Raji (cell line): ENCODE results near the gene BCL2L12.

Experiments
- POLR2A ChIP-seq: IDR thresholded peaks from 2 replicates; pipeline ENCODE4 v1.6.1; 2011; ENCODE audit warnings: low read depth, low read length, control low read depth; ENCODE audit not compliant: insufficient read depth

Gene BCL2L12

DNA sequence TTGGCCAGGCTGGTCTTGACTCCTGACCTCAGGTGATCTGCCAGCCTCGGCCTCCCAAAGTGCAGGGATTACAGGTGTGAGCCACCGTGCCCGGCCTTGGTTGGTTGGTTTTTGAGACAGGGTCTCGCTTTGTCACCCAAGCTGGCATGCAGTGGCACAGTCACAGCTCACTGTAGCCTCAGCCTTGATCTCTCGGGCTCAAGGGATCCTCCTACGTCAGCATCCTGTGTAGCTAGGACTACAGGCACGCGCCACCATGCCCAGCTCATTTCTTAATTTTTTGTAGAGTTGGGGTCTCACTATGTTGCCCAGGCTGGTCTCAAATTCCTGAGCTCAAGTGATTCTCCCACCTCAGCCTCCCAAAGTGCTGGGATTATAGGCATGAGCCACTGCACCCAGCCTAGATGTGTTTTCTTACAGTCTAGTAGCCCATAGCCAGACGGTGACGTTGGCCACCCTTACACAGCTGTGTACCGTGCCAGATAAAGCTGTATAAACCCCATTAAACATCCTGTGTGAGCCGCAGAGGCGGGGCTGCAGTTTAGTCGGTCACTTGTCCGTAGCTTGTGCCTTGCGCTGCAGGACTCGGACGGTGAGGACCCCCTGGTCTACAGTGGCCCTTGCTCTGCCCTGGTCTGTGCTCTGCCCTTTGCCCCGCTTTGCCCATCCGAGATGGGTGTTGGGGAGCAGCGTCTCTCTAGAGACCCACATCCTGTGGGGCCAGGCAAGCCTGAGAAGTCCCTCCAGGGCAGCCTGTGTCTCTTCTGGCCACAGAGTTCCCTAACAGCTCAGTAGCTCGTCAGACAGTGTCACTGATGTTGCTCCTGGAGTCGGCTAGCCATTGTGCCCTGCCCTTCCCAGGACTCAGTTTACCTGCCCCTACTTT lies 9.9 kb upstream of the BCL2L12 start:
- no peak for TF ChIP-seq POLR2A

DNA sequence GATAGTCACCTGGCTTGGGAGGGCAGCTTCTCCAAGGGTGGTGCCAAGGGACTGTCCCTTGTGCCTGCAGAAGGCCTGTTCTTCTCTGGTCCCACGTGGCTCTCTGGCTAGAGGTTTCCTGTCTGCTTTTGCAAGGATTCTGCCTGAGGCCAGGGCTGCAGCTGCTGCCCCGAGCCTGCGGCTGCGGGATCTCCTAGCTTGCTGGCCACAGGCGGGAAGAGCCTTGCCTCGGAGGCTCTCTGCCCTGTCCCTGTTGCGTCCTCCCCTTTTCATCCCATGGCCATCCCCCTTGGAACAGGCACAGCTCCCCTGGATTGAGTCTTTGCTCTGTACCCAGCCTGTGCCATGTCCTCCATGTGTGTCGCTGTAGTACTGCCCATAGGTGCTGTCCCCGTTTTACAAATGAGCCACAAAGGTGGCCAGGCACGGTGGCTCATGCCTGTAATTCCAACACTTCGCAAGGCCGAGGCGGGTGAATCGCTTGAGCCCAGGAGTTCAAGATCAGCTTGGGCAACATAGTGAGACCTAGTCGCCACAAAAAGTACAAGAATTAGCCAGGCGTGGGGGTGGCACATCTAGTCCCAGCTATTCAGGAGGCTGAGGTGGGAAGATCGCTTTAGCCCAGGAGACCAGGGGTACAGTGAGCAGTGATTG lies 9.2 kb upstream of the BCL2L12 start:
- no peak for TF ChIP-seq POLR2A

DNA sequence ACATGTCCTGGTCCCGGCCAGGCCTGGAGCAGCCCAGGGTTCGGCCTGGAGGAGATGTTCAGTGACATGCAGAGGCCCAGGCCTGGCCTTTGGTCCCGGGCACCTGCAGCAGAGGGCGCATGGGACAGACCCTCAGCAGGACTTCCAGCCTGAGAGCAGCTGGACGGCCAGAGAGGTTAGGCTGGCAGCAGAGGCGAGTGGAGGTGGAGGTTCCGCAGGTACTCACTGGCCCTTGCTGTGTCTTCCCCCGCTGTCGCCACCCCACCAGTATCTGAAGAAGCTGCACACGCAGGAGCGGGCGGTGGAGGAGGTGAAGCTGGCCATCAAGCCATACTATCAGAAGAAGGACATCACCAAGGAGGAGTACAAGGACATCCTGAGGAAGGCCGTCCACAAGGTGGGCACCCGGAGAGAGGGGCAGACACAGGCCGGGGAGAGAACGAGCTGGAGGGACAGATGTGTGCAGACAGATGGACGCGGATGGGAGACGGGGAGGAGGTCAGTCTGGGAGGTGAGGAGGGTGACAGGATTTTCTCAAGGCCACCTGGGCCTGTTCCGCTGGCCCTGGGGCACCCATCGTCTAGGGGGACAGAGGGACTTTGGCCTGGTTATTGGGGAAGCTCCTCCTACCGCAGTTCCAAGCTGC lies 8.1 kb upstream of the BCL2L12 start:
- TF ChIP-seq POLR2A = no peak

DNA sequence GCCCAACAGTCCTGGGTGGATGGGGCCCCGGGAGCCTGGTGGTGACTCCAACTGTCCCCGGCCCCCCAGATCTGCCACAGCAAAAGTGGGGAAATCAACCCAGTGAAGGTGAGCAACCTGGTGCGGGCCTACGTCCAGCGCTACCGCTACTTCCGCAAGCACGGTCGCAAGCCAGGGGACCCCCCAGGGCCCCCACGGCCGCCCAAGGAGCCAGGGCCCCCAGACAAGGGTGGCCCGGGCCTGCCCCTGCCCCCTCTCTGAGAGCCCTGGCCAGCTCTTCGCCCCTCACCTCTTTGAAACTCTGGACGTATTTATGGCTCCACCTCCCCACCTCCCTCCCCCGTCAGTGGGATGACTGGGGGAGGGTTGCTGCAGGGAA lies 7.6 kb upstream of the BCL2L12 start:
- TF ChIP-seq POLR2A = no peak

DNA sequence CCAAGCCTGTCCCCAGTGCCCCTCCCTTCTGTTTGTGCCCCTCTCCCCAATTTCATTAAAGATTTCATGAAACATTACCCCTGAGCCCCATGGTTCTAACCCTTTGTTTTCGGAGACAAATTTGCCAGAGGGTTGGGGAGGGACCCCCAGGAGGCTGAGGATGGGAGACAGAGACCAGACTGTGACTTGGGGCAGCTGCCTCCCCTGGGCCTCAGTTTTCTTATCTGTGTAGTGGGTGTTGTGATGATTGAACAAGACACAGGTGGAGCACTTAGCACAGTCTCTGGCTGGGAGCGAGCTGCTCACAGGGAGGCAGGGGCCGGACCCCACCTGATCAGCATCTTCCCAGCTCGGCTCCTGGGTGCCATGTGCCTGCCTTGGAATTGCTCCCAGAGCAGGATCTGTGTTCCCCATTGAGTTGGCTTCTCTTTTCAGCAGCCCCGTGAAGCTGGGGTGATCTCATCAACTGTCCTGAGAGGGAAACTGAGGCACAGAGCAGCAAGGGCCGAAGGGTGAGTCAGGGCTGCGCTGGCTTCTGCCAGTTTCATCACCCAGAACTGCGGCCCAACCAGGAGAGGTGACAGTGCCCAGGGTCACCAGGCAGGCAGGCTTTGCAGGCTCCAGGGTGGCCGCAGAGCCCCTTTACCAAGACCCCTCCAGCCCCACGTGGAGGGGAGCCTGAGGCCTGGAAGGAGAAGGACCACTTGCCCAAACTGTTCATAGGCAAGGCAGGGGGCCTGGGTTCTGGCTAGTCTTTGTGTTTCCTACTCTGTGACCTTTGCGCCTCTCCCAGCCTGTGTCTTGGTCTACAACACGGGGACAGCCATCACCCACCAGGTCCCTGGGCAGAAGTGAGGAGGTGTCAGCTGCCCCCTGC lies 6.9 kb upstream of the BCL2L12 start:
- no peak for TF ChIP-seq POLR2A

DNA sequence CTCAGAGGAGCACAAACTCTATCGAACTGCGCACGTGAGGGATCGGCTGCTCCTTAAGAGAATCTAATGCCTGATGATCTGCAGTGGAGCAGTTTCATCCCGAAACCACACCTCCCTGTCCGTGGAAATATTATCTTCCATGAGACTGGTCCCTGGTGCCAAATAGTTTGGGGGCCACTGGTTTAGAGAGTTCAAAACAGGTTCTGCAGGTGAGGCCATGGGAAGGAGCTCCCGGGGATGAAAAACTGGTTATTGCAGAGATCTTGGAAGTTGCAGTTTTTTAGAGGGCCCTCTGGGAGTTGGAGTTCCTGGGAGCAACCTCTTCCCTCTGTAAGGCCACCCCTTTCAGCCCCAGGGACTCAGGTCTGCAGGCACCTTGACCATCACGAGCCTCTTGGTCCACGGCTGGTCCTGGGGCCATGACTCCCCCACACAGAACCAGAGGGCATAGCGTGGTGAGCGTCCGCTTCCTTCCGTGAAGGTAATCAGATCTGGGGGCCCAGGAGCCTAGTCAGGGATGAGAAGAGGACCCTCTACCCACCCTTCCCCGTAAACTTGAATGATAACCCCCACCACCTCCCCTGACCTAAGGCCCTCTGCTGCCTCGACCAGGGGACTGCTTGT lies 5.3 kb upstream of the BCL2L12 start:
- no peak for TF ChIP-seq POLR2A

DNA sequence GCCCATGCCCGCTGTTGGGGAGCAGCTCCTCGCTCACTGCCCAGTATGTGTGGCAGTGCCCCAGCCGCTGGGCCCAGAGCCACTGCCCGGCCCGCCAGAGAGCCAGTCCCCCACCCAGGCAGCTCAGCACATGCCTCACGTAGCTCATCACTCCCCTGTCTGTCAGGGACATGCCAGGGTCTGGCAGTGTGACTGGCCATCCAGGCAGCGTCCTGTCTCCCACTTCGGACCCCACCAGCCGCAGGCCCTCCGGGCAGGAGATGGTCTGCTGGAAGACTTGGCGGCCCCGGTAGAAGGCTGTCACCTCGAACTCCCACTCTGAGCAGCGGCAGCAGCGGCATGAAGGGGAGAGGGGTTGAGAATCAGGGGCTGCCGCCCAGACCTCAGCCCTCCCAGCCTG lies 3.7 kb upstream of the BCL2L12 start:
- TF ChIP-seq POLR2A = no peak

DNA sequence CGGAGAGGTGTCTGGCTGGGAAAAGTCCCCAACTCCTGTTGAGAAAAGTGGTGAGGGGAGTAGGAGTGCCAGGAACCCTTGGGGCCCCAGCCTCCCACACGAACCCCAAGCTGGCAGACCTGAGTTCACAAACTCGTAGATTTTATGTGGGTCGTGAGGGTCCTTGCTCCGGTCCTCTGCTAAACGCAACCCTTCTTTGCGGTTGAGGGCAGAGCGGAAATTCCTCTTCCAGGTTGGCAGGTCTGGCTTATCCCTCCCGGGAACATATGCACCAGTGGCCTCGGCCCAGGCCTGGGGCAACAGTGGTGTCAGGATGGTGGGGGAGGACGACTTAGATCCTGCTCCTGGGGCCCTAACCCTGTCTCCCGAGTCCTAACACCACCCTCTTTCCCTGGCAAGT lies 2.5 kb upstream of the BCL2L12 start:
- no peak for TF ChIP-seq POLR2A

DNA sequence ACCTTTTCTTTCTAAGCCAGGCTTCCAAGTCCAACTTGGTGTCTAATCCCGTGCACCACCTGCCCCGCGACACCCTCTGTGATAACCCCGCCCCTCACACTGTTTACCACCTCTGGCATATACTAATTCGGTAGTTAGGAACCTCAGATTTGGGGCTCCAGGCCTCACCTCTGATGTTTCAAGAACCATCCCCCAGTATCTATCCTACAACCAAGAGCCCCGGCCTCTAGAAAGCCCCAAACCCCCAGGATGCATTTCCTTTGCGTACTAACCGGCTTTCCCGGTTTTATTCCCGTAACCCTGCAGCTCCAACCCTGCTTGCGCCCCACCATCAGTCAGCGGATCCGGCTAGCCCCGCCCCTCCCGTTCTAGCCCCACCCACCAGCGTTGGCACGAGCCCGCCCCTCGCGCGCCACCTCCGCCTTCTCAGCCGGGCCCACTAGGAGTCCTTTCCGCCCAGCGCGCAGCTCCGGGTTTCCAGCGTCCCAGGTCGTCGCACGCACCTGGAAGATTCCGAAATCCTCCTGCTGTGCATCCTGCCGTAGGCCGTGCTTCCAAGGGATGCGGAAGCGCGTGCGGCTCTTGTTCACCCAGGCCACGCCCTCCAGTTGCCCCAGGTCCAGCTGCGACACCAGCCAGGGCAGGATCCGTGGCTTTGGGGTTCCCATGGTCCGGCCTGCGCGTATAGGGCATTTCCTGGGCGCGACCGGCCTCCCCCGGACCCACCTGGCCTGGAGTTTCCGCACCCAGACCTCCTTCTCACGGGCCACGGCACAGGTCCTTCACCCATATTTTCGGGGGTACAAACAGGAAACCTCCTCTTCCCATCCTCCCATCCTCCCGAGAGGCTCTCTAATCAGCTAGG lies 1.3 kb upstream of the BCL2L12 start:
- TF ChIP-seq POLR2A = peak; percentile 84

DNA sequence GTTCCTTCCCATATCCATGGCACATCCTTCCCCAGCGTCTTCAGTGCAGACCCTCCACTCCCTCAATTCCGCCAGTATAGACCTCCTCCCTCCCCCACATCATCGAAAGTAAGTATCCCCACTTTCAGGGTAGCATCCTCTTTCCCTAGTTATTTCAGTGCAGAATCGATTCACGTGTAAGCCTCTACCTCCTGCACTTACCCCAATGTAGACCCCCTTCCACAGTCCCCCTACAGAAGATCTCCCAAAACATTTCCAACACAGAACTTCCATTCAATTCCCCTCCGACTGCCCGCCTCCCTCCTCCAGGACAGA lies 740 bp upstream of the BCL2L12 start:
- TF ChIP-seq POLR2A = no peak; the same call in 1 of the 2 replicates

DNA sequence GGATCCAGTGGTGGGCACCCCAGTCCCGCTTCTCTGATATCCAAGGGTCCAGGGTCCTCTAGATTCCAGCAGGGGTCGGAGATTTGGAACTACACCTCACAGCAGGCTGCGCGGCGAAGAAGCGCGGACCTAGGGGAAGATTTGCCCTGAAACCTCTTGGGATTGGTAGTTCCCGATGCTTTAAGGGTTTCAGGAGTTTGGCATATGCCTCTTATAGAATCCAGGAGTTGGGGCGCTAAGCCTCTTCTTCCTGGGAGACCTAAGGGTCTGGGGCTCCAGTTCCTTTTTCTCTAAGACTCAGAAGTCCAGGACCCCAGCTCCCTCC lies 349 bp downstream of the BCL2L12 start:
- no peak for TF ChIP-seq POLR2A

DNA sequence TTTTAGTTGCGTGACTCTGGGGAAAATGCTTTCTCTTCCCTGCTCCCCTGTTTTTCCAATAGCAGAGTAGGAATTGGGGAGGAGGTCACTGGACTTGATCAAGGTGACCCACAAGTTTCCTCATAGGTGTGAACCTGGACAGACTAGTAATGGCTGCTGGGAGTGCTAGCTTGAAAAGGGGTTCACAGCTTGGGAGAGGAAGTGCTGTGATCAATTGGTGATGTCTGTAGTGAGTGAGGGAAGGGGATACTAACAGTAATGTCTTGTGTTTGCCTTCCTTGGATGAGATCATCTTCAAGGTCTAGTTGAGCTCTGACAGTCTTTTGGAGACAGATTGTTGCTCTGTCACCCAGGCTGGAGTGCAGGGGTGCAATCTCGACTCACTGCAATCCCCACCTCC lies 1.7 kb downstream of the BCL2L12 start:
- no peak for TF ChIP-seq POLR2A

DNA sequence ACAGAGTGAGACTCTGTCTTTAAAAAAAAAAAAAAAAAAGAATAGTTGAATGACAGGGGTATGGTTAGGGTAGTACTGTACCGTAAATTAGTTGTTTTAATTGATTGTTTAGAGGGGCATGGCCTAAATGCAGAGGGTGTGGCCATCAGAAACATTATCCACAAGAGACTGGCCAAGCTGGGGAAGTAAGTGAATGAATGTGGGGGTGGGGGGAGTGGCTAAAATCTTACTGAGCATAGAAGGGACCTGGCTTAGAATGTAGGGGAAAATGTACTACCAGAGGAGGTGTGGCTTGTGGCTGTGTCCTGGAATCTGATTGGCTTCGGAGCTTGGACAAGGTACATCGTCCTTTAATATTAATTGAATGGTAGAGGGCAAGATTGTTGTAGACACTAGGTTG lies 3.8 kb downstream of the BCL2L12 start:
- TF ChIP-seq POLR2A = no peak
